Right lobe of liver (tissue), 6 donors: ENCODE measurements around the gene LHFPL6. TPM values are rescaled to one million over a fixed set of nuclear protein-coding genes. Genes with fewer than 3 reads are reported as not detected.

Experiments
- ATAC-seq, 4 donors: fragments of 200-7000 bp; cut with Tn5 transposase; one replicate each; pipeline ENCODE4 v1.9.1; 2020; ENCODE audit warnings: mild to moderate bottlenecking in 4 of 4, moderate library complexity in 4 of 4
- DNase-seq, 3 donors: peaks; one replicate each; pipeline ENCODE4 v3.0.0-alpha.2; 2020
- H3K27ac ChIP-seq, 3 donors: fragments of 200-600 bp; one replicate each; pipeline ENCODE4 v1.8.0; 2022
- H3K27me3 ChIP-seq, 2 donors: fragments of 200-600 bp; one replicate each; pipeline ENCODE4 v1.8.0; 2022
- H3K36me3 ChIP-seq, 4 donors: fragments of 200-600 bp; sonication (generic) in 1 of 4; one replicate each; pipeline versions ENCODE4 v1.5.1 to v1.8.0; 2017 to 2022; ENCODE audit warnings: control low read depth in 1 of 4
- H3K4me1 ChIP-seq, 4 donors: fragments of 200-600 bp; sonication (generic) in 1 of 4; one replicate each; pipeline versions ENCODE4 v1.5.1 to v1.8.0; 2017 to 2022; ENCODE audit warnings: control low read depth in 1 of 4
- H3K4me3 ChIP-seq, 3 donors: fragments of 200-600 bp; one replicate each; pipeline ENCODE4 v1.8.0; 2022
- H3K9me3 ChIP-seq, 4 donors: fragments of 200-600 bp; sonication (generic) in 1 of 4; one replicate each; pipeline versions ENCODE4 v1.5.1 to v1.8.0; 2017 to 2022; ENCODE audit warnings: control low read depth in 1 of 4
- POLR2A ChIP-seq: fragments of 450-650 bp; IDR thresholded peaks from one replicate; pipeline ENCODE4 v1.6.1; 2017; ENCODE audit warnings: antibody characterized with exemption, mild to moderate bottlenecking
- WGBS: methylation state at CpG from one replicate; pipeline ENCODE4 v1.1.6; 2018; ENCODE audit warnings: low coverage, low lambda C conversion rate; ENCODE audit not compliant: insufficient coverage; ENCODE audit errors: missing lambda C conversion rate; 5-methylcytosine and 5-hydroxymethylcytosine counted together
- intact Hi-C, 2 donors: fragments of 100-400 bp; cut with DNase I; formaldehyde crosslinking; loops; one replicate each; pipeline versions ENCODE4 v1.11.2 to v1.14.1; 2022
- total RNA-seq, 6 experiments: library from RNA; depleted of rRNA in 2 of 6; stranded (reverse); fragments of >200 nt in 2 of 6; fragmentation: NEBNext Ultra II Directional in 3 of 6; extraction: Animal tissue kit (Norgen Biotek cat#: 25700) in 3 of 6; gene quantifications; one replicate each; pipeline versions ENCODE4 v1.1.0 to v1.2.4, GENCODE V29; 2016 to 2023
- TF ChIP-seq, protein P1 (sequence below), 4 donors: fragments of 200-600 bp in 3 of 4; fragments of 450-650 bp in 1 of 4; IDR thresholded peaks; one replicate each; pipeline versions ENCODE4 v1.5.1 to v1.8.0; 2016 to 2022; ENCODE audit warnings: antibody characterized with exemption in 4 of 4, mild to moderate bottlenecking in 2 of 4
- donor health status: DM: no; HTN: yes; CAD: no.
- donor health status: DM: no; HTN: no; CAD: no.
- donor health status: DM: no; HTN: no; CAD: no.
- donor health status: DM: no; HTN: yes; CAD: no.
- donor health status: DM: no; HTN: yes; CAD: no.

Gene LHFPL6
- total RNA-seq, 6 experiments from 2014 or later, result 3.0 to 8.4 (median 4.6) TPM

DNA sequence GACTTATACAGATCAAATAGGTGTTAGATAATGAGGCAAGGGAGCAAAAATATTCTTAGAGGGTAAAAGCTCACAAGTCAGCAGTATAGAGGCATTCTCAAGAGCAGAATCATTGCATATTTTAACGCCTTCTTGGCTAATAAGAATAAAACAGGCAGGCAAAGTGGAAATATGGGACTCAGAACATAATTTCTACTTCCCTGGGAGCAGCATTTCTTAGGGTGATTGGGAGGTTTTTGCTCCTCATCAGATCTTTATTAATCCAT is 39.6 kb downstream of the LHFPL6 start:
- 43% methylated on average over 1 of the region's 1 CpG for WGBS
- DNase-seq, result no peak
- H3K4me3 ChIP-seq, result no peak overlapping the region
- intact Hi-C loops, result no loop called here
- no peak overlapping the region for H3K27ac ChIP-seq
- ATAC-seq, result no peak
- H3K9me3 ChIP-seq, result no peaks in the 10 kb centered on the region
- no peaks in the 10 kb centered on the region for H3K27me3 ChIP-seq
- TF ChIP-seq, protein P1, sequence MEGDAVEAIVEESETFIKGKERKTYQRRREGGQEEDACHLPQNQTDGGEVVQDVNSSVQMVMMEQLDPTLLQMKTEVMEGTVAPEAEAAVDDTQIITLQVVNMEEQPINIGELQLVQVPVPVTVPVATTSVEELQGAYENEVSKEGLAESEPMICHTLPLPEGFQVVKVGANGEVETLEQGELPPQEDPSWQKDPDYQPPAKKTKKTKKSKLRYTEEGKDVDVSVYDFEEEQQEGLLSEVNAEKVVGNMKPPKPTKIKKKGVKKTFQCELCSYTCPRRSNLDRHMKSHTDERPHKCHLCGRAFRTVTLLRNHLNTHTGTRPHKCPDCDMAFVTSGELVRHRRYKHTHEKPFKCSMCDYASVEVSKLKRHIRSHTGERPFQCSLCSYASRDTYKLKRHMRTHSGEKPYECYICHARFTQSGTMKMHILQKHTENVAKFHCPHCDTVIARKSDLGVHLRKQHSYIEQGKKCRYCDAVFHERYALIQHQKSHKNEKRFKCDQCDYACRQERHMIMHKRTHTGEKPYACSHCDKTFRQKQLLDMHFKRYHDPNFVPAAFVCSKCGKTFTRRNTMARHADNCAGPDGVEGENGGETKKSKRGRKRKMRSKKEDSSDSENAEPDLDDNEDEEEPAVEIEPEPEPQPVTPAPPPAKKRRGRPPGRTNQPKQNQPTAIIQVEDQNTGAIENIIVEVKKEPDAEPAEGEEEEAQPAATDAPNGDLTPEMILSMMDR (IDR thresholded peaks at IDR 0.05), result no peak
- no peak for TF ChIP-seq POLR2A
- H3K4me1 ChIP-seq, result no peaks in the 10 kb centered on the region
- H3K36me3 ChIP-seq, result no peaks in the 10 kb centered on the region

GRCh38 chr13:39561971-39562370 is 41.0 kb downstream of the LHFPL6 start:
- Histone ChIP-seq H3K4me1 (no peaks in the 10 kb centered on the region), H3K27me3 (no peaks in the 10 kb centered on the region), H3K36me3 (no peaks in the 10 kb centered on the region), H3K27ac (no peak overlapping the region), H3K9me3 (no peaks in the 10 kb centered on the region), H3K4me3 (no peak overlapping the region)
- 29% methylated on average over 1 of the region's 1 CpG for WGBS
- ATAC-seq (no peak), DNase-seq (no peak)
- intact Hi-C loops, result no loop called here
- TF ChIP-seq, protein P1 (IDR thresholded peaks at IDR 0.05), result no peak
- no peak for TF ChIP-seq POLR2A

GRCh38 chr13:39559847-39560246 is 43.1 kb downstream of the LHFPL6 start:
- no peaks in the 10 kb centered on the region for H3K9me3 ChIP-seq
- H3K36me3 ChIP-seq, result no peaks in the 10 kb centered on the region
- intact Hi-C loops, result no loop called here
- 70% methylated on average over 3 of the region's 3 CpGs for WGBS
- DNase-seq (no peak), ATAC-seq (no peak)
- no peak overlapping the region for H3K4me3 ChIP-seq
- no peak overlapping the region for H3K27ac ChIP-seq
- TF ChIP-seq, protein P1 (IDR thresholded peaks at IDR 0.05), result no peak
- TF ChIP-seq POLR2A, result no peak
- H3K27me3 ChIP-seq, result no peaks in the 10 kb centered on the region
- no peaks in the 10 kb centered on the region for H3K4me1 ChIP-seq

- DNase-seq (no peak), ATAC-seq (peak in 1 of 4 donors; percentile 11)
- intact Hi-C loops, result no loop called here
- no peak for TF ChIP-seq POLR2A
- TF ChIP-seq, protein P1 (IDR thresholded peaks at IDR 0.05), result no peak
- H3K9me3 ChIP-seq, result no peaks in the 10 kb centered on the region
- H3K4me1 ChIP-seq, result no peaks in the 10 kb centered on the region
- H3K27ac ChIP-seq, result no peak overlapping the region
- H3K36me3 ChIP-seq, result no peaks in the 10 kb centered on the region
- no peak overlapping the region for H3K4me3 ChIP-seq
- no CpG with 5 or more reads among the region's 12 CpGs for WGBS
- no peaks in the 10 kb centered on the region for H3K27me3 ChIP-seq
These were observed 45.6 kb downstream of the LHFPL6 start for GRCh38 chr13:39557285-39557955.

DNA sequence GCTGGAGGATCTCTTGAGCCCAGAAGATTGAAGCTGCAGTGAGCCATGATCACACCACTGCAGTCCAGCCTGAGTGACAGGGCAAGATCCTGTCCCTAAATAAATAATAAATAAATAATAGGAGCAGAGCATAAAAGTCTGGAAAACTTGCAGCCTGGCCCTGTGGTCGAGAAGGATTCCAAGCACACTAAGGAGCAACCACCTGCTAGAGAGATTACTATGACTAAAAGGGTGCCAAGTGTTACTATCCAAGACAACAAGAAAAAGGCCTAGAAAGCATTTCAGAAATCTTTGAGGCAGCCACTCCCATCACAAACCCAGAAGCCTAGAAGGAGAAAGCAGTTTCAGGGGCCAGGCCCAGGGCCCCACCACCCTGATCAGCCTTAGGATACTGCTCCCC is 46.1 kb downstream of the LHFPL6 start:
- Histone ChIP-seq H3K9me3 (no peaks in the 10 kb centered on the region), H3K36me3 (no peaks in the 10 kb centered on the region), H3K27ac (no peak overlapping the region), H3K4me3 (no peak overlapping the region), H3K4me1 (no peaks in the 10 kb centered on the region), H3K27me3 (no peaks in the 10 kb centered on the region)
- ATAC-seq (no peak), DNase-seq (no peak)
- TF ChIP-seq POLR2A, result no peak
- TF ChIP-seq, protein P1 (IDR thresholded peaks at IDR 0.05), result no peak
- intact Hi-C loops, result no loop called here
- 29% methylated on average over 1 of the region's 1 CpG for WGBS
